PFSK-1 (cell line): ENCODE data around the gene PBX4.

Experiments
- FOXP2 ChIP-seq: optimal IDR thresholded peaks from 2 replicates; pipeline ENCODE3; 2011; ENCODE audit warnings: borderline replicate concordance, control low read depth, inconsistent platforms; ENCODE audit not compliant: insufficient read depth; ENCODE audit errors: extremely low read length, extremely low read depth
- POLR2AphosphoS5 ChIP-seq: IDR thresholded peaks from 2 replicates; pipeline ENCODE4 v1.6.1; 2012; ENCODE audit warnings: low read depth, mild to moderate bottlenecking, control low read depth, low read length, moderate library complexity
- REST ChIP-seq, 2 experiments: IDR thresholded peaks; 2 replicates each; pipeline versions ENCODE4 v1.6.1 to v1.8.0; 2011 to 2012; ENCODE audit warnings: low read depth in 2 of 2, low read length in 2 of 2, control low read depth in 1 of 2, inconsistent platforms in 1 of 2, mild to moderate bottlenecking in 1 of 2, moderate library complexity in 1 of 2; ENCODE audit not compliant: insufficient read depth in 1 of 2
- TAF1 ChIP-seq: IDR thresholded peaks from 2 replicates; pipeline ENCODE4 v1.6.1; 2012; ENCODE audit warnings: low read length, control low read depth, borderline replicate concordance; ENCODE audit not compliant: insufficient read depth

GRCh38 chr19:19662871-19663255, 44.4 kb upstream of the PBX4 start:
- TF ChIP-seq POLR2AphosphoS5 (no peak; the same call in 1 of the 2 replicates), REST (IDR thresholded peaks at IDR 0.05; ENCODE audit: insufficient read depth in 1 of 2, low read depth in 2 of 2, low read length in 2 of 2) (no peak), TAF1 (no peak), FOXP2 (no peak)
